Activated CD4-positive, alpha-beta T cell treated with anti-CD3 and anti-CD28 coated beads, Interleukin-2, amount 50 U/mL, for 24 hours (primary cell): ENCODE data around the gene ERBIN.
"Not testable (repeated sequence)": the region's sequence is repeated elsewhere in the genome, so short reads cannot be mapped to it uniquely, and the experiment has no call there.

Experiments
- DNase-seq, 2 donors: peaks; one replicate each; pipeline ENCODE4 v3.0.0-alpha.2; 2020; ENCODE audit warnings: low read depth in 1 of 2, low spot score in 1 of 2

Gene ERBIN

DNA sequence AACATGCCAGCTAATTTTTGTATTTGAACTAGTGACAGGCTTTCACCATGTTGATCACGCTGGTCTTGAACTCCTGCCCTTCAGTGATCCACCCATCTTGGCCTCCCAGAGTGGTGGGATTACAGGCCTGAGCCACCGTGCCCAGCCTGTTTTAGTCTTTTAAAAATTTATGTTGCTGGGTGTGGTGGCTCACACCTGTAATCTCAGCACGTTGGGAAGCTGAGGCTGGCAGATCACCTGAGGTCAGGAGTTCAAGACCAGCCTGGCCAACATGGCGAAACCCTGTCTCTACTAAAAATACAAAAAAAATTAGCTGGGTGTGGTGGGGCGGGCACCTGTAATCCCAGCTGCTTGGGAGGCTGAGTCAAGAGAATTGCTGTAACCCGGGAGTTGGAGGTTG lies 10.7 kb upstream of the ERBIN start:
- DNase-seq = not testable (repeated sequence)

DNA sequence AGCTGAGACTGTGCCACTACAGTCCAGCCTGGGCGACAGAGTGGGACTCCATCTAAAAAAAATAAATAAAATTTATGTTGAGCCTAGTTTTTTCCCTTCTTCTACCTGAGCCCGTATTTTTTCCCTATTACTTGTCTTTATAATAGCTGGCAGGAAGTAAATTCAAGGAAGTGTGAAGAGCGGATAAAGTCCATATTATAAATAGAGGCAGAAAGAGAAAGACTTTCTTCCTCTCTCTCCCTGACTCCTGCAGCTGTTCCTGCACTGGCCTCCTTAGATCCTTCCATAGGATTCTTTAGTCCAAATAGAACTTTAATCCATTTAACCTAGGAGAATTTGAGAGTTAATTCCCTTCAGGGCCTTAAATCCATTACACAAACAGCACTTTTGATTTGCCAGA lies 10.3 kb upstream of the ERBIN start:
- DNase-seq = no peak

DNA sequence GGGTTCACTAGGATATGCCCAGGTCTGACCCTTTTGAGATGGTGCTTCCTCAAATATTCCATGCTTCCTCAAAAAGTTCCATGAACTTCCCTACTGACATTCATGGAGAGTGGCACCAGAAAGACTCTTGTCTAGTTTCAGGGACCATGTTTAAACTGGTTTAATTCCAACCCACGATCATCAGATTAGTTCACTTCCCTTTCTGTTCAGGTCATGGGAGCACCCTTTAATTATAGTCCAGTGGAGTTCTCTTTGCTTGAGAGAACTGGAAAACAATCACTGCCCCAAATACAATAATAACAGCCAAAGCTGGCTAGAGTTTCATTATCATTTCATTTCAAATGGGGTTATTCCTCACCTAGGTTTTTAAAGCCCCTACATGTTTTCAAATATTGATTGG lies 9.7 kb upstream of the ERBIN start:
- no peak for DNase-seq

DNA sequence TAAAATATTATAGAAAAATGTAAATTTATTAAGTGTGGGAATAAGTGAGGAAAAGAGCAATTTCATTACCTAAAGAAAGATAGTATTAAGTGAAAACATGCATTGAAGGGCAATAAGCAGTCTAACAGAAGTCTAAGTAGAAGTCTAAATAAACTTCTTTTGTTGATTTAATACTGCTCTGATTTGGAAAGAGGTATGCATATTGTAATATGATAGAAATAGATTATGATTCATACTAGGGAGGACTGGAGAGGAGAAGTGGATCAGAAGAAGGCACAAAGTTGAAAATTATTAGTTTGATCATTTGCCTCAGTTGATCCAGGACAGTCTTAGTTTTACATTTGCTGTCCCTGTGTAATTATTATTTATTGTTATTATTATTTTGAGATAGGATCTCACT lies 6.6 kb upstream of the ERBIN start:
- no peak for DNase-seq

- DNase-seq = no peak
Measured at GRCh38 chr5:65923339-65923738, 3.0 kb upstream of the ERBIN start.

- DNase-seq = no peak
Measured at GRCh38 chr5:65924366-65925043, 1.9 kb upstream of the ERBIN start.

DNA sequence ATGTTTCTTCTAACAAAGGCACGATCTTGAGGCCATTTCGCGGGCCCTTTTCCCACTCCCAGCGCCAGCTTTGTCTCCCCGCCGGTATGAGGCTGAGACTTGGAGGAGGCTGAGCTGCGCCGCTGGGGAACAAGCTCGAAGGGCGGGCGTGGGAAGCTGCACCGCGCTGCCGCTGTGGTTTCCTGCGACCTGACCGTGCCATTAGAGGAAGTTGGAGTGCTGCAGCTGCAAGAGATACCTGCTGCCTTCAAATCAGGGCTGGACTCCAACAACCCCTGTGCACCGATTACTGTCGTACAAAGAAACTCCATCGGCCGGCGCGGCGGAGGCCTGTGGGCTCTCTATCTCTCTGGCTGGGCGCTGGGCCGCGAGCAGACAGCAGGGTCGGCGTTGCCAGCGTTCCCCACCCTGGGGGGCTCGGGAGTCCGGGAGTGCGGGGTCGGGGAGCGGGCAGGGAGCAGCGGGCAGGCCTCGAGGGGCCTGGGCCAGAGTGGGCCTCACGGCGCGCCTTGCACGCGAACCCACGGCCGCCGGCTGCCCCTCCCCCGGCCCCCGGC lies 1.3 kb upstream of the ERBIN start:
- peak; percentile 42 to 63 for DNase-seq

GRCh38 chr5:65925601-65926275 lies 637 bp upstream of the ERBIN start:
- DNase-seq = peak; percentile 46 to 63

GRCh38 chr5:65926893-65927292 lies 518 bp downstream of the ERBIN start:
- peak in 1 of 2 donors; percentile 10 for DNase-seq

- peak in 1 of 2 donors; percentile 17 for DNase-seq
Measured at GRCh38 chr5:65927503-65928321, 1.3 kb downstream of the ERBIN start.

DNA sequence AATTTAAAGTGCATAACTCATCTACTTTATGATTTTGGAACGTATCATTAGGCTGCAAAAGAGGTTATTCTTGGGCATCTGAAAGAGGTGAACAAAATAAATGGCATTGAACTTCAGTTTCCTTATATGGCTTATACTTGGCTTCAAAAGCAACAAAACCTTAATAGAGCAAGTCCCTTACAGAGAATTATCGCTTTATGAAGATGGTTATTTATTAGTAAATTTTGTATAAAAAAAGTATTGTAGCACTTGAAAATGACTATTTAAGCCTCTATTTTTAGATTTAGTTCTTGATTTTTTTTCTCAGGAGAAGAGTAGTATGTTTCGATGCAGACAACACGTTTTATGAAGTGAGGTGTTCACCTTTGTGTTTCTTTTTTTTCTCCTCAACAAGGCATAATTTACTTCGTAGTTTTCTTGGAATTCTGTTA lies 2.0 kb downstream of the ERBIN start:
- no peak for DNase-seq

GRCh38 chr5:65928860-65929259 lies 2.5 kb downstream of the ERBIN start:
- DNase-seq = no peak

DNA sequence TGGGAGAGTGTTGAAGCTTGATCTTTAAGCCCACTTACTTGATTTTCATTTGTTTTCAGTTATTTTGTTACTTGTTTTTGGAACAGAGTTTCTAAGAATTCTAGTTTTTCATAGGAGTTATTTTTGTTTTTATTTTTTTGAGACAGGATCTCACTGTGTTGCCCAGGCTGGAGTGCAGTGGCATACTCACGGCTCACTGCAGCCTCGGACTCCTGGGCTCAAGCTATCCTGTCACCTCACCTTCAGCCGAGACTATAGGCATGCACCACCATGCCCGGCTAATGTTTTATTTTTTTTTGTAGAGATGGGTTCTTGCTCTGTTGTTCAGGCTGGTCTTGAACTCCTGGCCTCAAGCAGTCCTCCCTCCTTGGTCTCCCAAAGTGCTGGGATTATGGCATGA lies 6.3 kb downstream of the ERBIN start:
- no peak for DNase-seq

GRCh38 chr5:65933295-65933694 lies 6.9 kb downstream of the ERBIN start:
- DNase-seq = no peak

DNA sequence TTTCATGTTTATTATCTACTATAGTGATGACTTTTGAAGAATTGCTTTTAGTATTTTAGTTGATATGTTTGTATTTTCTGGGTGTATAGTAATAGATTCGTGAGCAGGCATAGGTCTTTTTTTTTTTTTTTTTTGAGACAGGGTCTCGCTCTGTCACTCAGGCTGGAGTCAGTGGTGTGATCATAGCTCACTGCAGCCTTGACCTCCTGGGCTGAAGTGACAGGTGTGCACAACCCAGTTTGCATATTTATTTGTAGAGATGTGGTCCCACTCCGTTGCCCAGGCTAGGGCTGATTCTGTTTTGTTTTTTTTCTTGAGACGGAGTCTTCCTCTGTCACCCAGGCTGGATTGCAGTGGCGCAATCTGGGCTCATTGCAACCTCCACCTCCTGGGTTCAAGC lies 11.9 kb downstream of the ERBIN start:
- DNase-seq = no peak

- DNase-seq = no peak
Measured at GRCh38 chr5:65943771-65944170, 17.4 kb downstream of the ERBIN start.

DNA sequence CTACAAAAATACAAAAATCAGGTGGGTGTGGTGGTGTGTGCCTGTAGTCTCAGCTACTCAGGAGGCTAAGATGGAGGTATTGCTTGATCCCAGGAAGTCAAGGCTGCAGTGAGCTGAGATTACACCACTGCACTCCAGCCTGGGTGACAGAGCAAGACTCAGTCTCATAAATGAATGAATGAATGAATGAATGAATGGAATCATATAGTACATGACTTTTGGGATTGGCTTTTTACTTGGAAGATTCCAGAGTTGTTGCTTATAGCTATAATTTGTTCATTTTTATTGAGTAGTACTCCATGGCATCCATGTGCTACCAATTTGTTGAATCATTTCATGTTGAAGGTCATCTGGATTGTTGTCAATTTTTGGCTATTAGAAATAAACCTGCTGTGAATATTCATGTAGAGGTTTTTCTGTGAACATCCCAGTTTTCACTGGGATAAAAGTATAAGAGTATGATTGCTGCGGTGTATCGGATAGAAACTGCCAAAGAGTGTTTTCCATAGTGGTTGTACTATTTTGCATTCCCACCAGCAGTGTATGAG lies 19.9 kb downstream of the ERBIN start:
- no peak for DNase-seq

DNA sequence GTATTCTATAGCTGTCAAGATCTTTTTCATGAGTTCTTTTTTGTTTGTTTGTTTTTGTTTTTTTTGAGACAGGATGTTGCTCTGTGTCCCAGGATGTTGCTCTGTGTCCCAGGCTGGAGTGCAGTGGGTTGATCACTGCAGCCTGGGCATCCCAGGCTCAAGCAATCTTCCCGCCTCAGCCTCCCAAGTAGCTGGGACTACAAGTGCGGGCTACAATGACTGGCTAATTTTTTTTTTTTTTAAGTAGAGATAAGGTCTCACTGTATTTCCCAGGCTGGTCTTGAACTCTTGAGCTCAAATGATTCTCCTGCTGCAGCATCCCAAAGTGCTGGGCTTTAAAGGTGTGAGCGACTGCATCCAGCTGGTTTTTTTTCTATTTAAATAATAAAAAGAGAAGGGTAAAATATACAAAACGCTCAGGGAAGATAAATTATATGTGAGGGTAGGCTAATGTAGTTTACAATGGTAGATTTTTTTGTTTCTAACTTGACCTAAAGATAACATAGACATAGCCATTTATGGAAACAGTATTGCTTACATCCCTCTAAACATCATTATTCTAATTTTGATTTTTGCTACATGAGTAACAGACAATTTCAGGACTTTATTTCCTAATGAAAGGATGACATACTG lies 21.9 kb downstream of the ERBIN start:
- no peak for DNase-seq

DNA sequence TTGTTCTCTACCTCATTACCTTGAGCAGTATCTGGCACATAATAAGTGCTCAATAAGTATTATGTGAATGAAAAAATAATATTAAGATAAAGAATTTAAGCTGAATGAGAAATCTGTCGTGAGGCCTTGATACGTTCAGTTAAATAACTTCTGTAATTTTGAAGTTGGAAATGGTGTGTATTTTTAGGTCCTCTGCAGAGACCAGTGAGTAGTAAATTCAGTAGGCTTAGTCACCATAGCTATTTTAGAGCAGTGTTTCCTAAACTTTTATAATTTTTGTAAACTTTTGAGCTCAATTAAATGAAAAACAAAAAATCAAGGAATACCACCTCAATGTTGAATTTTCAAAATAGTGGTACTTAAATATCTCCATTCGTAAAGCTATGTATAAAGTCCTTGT lies 25.0 kb downstream of the ERBIN start:
- DNase-seq = no peak

- DNase-seq = no peak
Measured at GRCh38 chr5:65952259-65952658, 25.9 kb downstream of the ERBIN start.

DNA sequence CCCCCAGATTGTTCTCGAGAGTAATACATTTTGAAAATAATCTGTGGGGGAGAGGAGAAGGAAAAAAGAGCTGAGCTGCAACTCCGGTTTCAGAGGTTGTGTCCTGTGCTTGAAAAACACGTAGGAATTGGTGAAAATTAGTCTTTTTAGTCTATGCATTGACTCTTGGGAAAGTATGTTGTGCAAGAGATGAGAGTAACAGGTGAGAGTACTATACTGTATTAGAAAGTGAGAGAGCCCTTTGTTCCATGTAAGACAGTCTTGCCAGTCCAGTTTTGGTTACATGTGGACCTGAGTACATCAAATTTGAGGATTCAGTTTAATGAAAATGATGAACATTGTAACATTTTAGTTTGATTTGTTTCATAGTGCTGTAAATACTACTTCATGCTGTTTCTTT lies 27.8 kb downstream of the ERBIN start:
- DNase-seq = no peak
